HepG2 (cell line): Measurements from ENCODE around the gene EEF1A2. TPM values are rescaled to one million over a fixed set of nuclear protein-coding genes. Genes with fewer than 3 reads are reported as not detected.

Source experiments
- ATAC-seq: fragments of 200-7000 bp; cut with Tn5 transposase; 3 replicates; pipeline ENCODE4 v1.9.1; 2020; ENCODE audit warnings: mild to moderate bottlenecking, moderate library complexity
- BruUV-seq: library from RNA; stranded (reverse); fragments of 400-500 nt; replicated peaks from 2 replicates; lab custom pipeline; 2021; lab: Mats Ljungman, UMichigan
- CTCF ChIA-PET: fragments of 300-600 bp; formaldehyde crosslinking; extraction: SDS; loops from one replicate; lab custom pipeline; 2021; ENCODE audit warnings: low total read pairs, inconsistent platforms, low intra/inter-chr PET ratio; lab: Yijun Ruan, JAX
- POLR2A ChIA-PET: fragments of 350-600 bp; sonication (Branson Sonifier 250); formaldehyde crosslinking; loops from one replicate; lab custom pipeline; 2020; ENCODE audit warnings: antibody characterized with exemption, inconsistent platforms; lab: Yijun Ruan, JAX
- DNase-seq: peaks from one replicate; pipeline ENCODE4 v3.0.0-alpha.2; 2015; ENCODE audit warnings: low spot score
- FAIRE-seq: peaks from 3 replicates; lab custom pipeline; 2011; peaks lifted over from hg19 to GRCh38; lab: Jason Lieb, UNC
- H2AFZ ChIP-seq: one replicate; pipeline ENCODE4 v1.6.1; 2011; ENCODE audit warnings: low read length, inconsistent platforms
- H3K27ac ChIP-seq: fragments of 300-600 bp; 3 replicates; pipeline ENCODE4 v1.8.0; 2011; ENCODE audit warnings: mixed run types, mild to moderate bottlenecking, mixed read lengths, low read length, inconsistent platforms; ENCODE audit not compliant: insufficient read depth; ENCODE audit errors: extremely low read length
- H3K27me3 ChIP-seq, 2 experiments: fragments of 200-600 bp in 1 of 2; 2 replicates in 1 of 2; 3 replicates in 1 of 2; pipeline versions ENCODE4 v1.6.0 to v1.8.0; 2011; ENCODE audit warnings: low read length in 2 of 2, mild to moderate bottlenecking in 2 of 2, moderate library complexity in 2 of 2, inconsistent platforms in 1 of 2; ENCODE audit not compliant: insufficient read depth in 2 of 2, control insufficient read depth in 1 of 2
- H3K36me3 ChIP-seq, 2 experiments: fragments of 200-600 bp in 1 of 2; replicated peaks in 1 of 2; 2 replicates in 1 of 2; 3 replicates in 1 of 2; pipeline versions ENCODE4 v1.5.1 to v1.8.0; 2011; ENCODE audit warnings: low read length in 2 of 2, inconsistent platforms in 1 of 2; ENCODE audit not compliant: insufficient read depth in 2 of 2, control insufficient read depth in 1 of 2
- H3K4me1 ChIP-seq: 2 replicates; pipeline ENCODE4 v1.5.1; 2012; ENCODE audit warnings: low read length, inconsistent platforms; ENCODE audit not compliant: insufficient read depth
- H3K4me2 ChIP-seq: 2 replicates; pipeline ENCODE4 v1.6.0; 2011; ENCODE audit warnings: low read depth, low read length, inconsistent platforms
- H3K4me3 ChIP-seq, 3 experiments: fragments of 200-600 bp in 1 of 3; sonication (generic), shearing (Covaris generic) in 1 of 3; replicated peaks in 1 of 3; 2 replicates each; pipeline ENCODE4 v1.5.1; 2011 to 2016; ENCODE audit warnings: low read length in 3 of 3, inconsistent platforms in 2 of 3, low read depth in 2 of 3, mild to moderate bottlenecking in 2 of 3, control low read depth in 1 of 3, mixed read lengths in 1 of 3; ENCODE audit not compliant: insufficient read depth in 1 of 3
- H3K79me2 ChIP-seq: one replicate; pipeline ENCODE4 v1.6.1; 2011; ENCODE audit warnings: low read length, inconsistent platforms; ENCODE audit not compliant: insufficient read depth
- H3K9ac ChIP-seq: 2 replicates; pipeline ENCODE4 v1.6.0; 2011; ENCODE audit warnings: mild to moderate bottlenecking, low read depth, low read length, inconsistent platforms; ENCODE audit not compliant: insufficient read depth
- H3K9me3 ChIP-seq: 2 replicates; pipeline ENCODE4 v1.5.1; 2012; ENCODE audit warnings: mild to moderate bottlenecking, low read length
- H4K20me1 ChIP-seq: 2 replicates; pipeline ENCODE4 v1.6.0; 2011; ENCODE audit warnings: inconsistent platforms, mild to moderate bottlenecking, low read length, moderate library complexity; ENCODE audit not compliant: insufficient read depth
- ADNP ChIP-seq: sonication (generic); formaldehyde crosslinking; IDR thresholded peaks from 2 replicates; pipeline ENCODE4 v1.4.0; 2020; ENCODE audit warnings: missing genetic modification reagents
- CBX2 ChIP-seq, 2 experiments: fragments of 200-600 bp in 1 of 2; sonication (generic); formaldehyde crosslinking in 1 of 2; IDR thresholded peaks; 2 replicates each; pipeline versions ENCODE4 v1.7.0 to v1.8.1; 2018 to 2022; ENCODE audit warnings: low read depth in 2 of 2, low read length in 1 of 2, mild to moderate bottlenecking in 1 of 2, missing genetic modification reagents in 1 of 2
- GLI4 ChIP-seq: sonication (generic); formaldehyde crosslinking; IDR thresholded peaks from 2 replicates; pipeline ENCODE4 v1.5.1; 2020; ENCODE audit warnings: missing genetic modification reagents, mild to moderate bottlenecking, moderate library complexity, borderline replicate concordance
- HMGA1 ChIP-seq: sonication (generic); formaldehyde crosslinking; conservative IDR thresholded peaks from 2 replicates; pipeline ENCODE4 v1.4.0; 2020; ENCODE audit warnings: missing genetic modification reagents
- KLF11 ChIP-seq: IDR thresholded peaks from 2 replicates; pipeline ENCODE4 v1.6.1; 2016; ENCODE audit warnings: missing compliant biosample characterization
- PAF1 ChIP-seq: IDR thresholded peaks from 2 replicates; pipeline ENCODE4 v1.6.1; 2016; ENCODE audit warnings: missing genetic modification reagents, missing compliant biosample characterization
- SOX6 ChIP-seq, 2 experiments: fragments of 450-650 bp in 1 of 2; sonication (generic) in 1 of 2; formaldehyde crosslinking in 1 of 2; IDR thresholded peaks; 2 replicates each; pipeline versions ENCODE4 v1.4.0 to v1.6.1; 2017 to 2020; ENCODE audit warnings: antibody characterized with exemption in 1 of 2, mild to moderate bottlenecking in 1 of 2, missing genetic modification reagents in 1 of 2
- YY1 ChIP-seq: IDR thresholded peaks from 2 replicates; pipeline ENCODE4 v1.6.1; 2011; ENCODE audit warnings: low read length, low read depth, moderate library complexity, mild to moderate bottlenecking; ENCODE audit not compliant: insufficient read depth, insufficient replicate concordance
- ZNF280D ChIP-seq: sonication (generic); formaldehyde crosslinking; IDR thresholded peaks from 2 replicates; pipeline ENCODE4 v1.5.1; 2020; ENCODE audit warnings: mild to moderate bottlenecking, missing genetic modification reagents
- ZNF558 ChIP-seq: sonication (generic); formaldehyde crosslinking; IDR thresholded peaks from 2 replicates; pipeline ENCODE4 v1.9.0; 2022; ENCODE audit warnings: mild to moderate bottlenecking, missing genetic modification reagents, borderline replicate concordance
- ZNF598 ChIP-seq: sonication (generic); formaldehyde crosslinking; IDR thresholded peaks from 2 replicates; pipeline ENCODE4 v1.5.1; 2020; ENCODE audit warnings: mild to moderate bottlenecking, missing genetic modification reagents, borderline replicate concordance
- ZNF713 ChIP-seq: sonication (generic); formaldehyde crosslinking; IDR thresholded peaks from 2 replicates; pipeline ENCODE4 v1.4.0; 2020; ENCODE audit warnings: mild to moderate bottlenecking, missing genetic modification reagents
- WGBS: methylation state at CpG from one replicate; pipeline ENCODE4 v1.1.6; 2017; ENCODE audit warnings: low lambda C conversion rate; 5-methylcytosine and 5-hydroxymethylcytosine counted together
- in situ Hi-C: cut with HindIII; loops from 2 replicates; pipeline ENCODE4 v1.10.0; 2017; ENCODE audit warnings: low pct_unique_long_range_greater_than_20kb; ENCODE audit not compliant: extremely low pct_ligation_motif_present
- intact Hi-C: fragments of 100-400 bp; cut with micrococcal nuclease; formaldehyde crosslinking; loops from one replicate; pipeline ENCODE4 v1.10.0; 2022; ENCODE audit not compliant: unreplicated experiment
- polyA plus RNA-seq, 8 experiments: library from polyadenylated mRNA; depleted of rRNA in 3 of 8; stranded (reverse) in 7 of 8; unstranded in 1 of 8; fragments of >200 nt; fragmentation: Illumina TruSeq in 4 of 8; extraction: Trizol in 4 of 8; gene quantifications; 2 replicates each; pipeline versions ENCODE4 v1.2.1 to v1.2.3, GENCODE V29; 2011 to 2016; ENCODE audit warnings: low read depth in 4 of 8, missing spikeins in 1 of 8, mixed read lengths in 1 of 8; ENCODE audit not compliant: insufficient read depth in 1 of 8
- total RNA-seq, 5 experiments: library from RNA; depleted of rRNA; stranded (reverse); fragments of >200 nt; fragmentation: Illumina TruSeq; extraction: Trizol; gene quantifications; 2 replicates each; pipeline ENCODE4 v1.2.3, GENCODE V29; 2016; ENCODE audit warnings: low read depth in 1 of 5
- TF ChIP-seq, protein P1 (sequence below): sonication (generic); formaldehyde crosslinking; IDR thresholded peaks from 2 replicates; pipeline ENCODE4 v1.4.0; 2020; ENCODE audit warnings: mild to moderate bottlenecking, missing genetic modification reagents
- TF ChIP-seq, protein P2 (sequence below): sonication (generic); formaldehyde crosslinking; IDR thresholded peaks from 2 replicates; pipeline ENCODE4 v1.5.0; 2020; ENCODE audit warnings: mild to moderate bottlenecking, missing genetic modification reagents
- TF ChIP-seq, protein P3 (sequence below): sonication (generic); formaldehyde crosslinking; IDR thresholded peaks from 2 replicates; pipeline ENCODE4 v1.5.1; 2020; ENCODE audit warnings: mild to moderate bottlenecking, missing genetic modification reagents, moderate library complexity
- TF ChIP-seq, protein P4 (sequence below): sonication (generic); formaldehyde crosslinking; IDR thresholded peaks from 2 replicates; pipeline ENCODE4 v1.4.0; 2020; ENCODE audit warnings: mild to moderate bottlenecking, missing genetic modification reagents

The EEF1A2 gene
- total and polyA plus RNA-seq, 2 of the 13 experiments (the other 11 are each of a cell fraction or from before 2014, with no cell fraction given): 0.44 to 0.87 TPM

GRCh38 chr20:63444548-63444947 lies 54.3 kb downstream of the EEF1A2 start:
- Histone ChIP-seq H3K27ac (no peak overlapping the region), H3K4me2 (no peak overlapping the region), H3K4me1 (no peaks in the 10 kb centered on the region), H3K9me3 (peaks cover 14% of the 10 kb centered on the region; the same call in 1 of the 2 replicates), H3K36me3 (no peaks in the 10 kb centered on the region), H3K79me2 (no peaks in the 10 kb centered on the region), H2AFZ (no peak overlapping the region), H3K27me3 (peaks cover 12 to 41% of the 10 kb centered on the region in 2 experiments; a peak in 4 of 5 replicates), H4K20me1 (0 out of 2 replicates have a peak, but pooled peaks cover 2% of the 10 kb centered on the region), H3K9ac (no peak overlapping the region), H3K4me3 (no peak overlapping the region)
- ChIA-PET CTCF (no interaction called here), POLR2A (no interaction called here)
- FAIRE-seq (no peak), ATAC-seq (no peak), DNase-seq (no peak)
- 71% methylated on average over 18 of the region's 24 CpGs for WGBS
- in situ Hi-C loops (no loop called here), intact Hi-C loops (no loop called here)
- no TSS peak for BruUV-seq
- TF ChIP-seq ZNF713 (CRISPR knock-in tag) (no peak), ZNF598 (CRISPR knock-in tag) (no peak), ZNF558 (CRISPR knock-in tag) (no peak), GLI4 (no peak), YY1 (no peak), HMGA1 (CRISPR knock-in tag) (no peak), PAF1 (CRISPR knock-in tag) (no peak), SOX6 (IDR thresholded peaks at IDR 0.05) (no peak), SOX6 (CRISPR knock-in tag; IDR thresholded peaks at IDR 0.05) (no peak), ZNF280D (no peak), KLF11 (CRISPR knock-in tag) (no peak), CBX2 (IDR thresholded peaks at IDR 0.05; ENCODE audit: low read depth, low read length) (no peak), CBX2 (CRISPR knock-in tag; IDR thresholded peaks at IDR 0.05; ENCODE audit: low read depth) (no peak), ADNP (CRISPR knock-in tag) (no peak)
- TF ChIP-seq, protein P1, sequence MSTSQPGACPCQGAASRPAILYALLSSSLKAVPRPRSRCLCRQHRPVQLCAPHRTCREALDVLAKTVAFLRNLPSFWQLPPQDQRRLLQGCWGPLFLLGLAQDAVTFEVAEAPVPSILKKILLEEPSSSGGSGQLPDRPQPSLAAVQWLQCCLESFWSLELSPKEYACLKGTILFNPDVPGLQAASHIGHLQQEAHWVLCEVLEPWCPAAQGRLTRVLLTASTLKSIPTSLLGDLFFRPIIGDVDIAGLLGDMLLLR (CRISPR knock-in tag): no peak
- TF ChIP-seq, protein P2, sequence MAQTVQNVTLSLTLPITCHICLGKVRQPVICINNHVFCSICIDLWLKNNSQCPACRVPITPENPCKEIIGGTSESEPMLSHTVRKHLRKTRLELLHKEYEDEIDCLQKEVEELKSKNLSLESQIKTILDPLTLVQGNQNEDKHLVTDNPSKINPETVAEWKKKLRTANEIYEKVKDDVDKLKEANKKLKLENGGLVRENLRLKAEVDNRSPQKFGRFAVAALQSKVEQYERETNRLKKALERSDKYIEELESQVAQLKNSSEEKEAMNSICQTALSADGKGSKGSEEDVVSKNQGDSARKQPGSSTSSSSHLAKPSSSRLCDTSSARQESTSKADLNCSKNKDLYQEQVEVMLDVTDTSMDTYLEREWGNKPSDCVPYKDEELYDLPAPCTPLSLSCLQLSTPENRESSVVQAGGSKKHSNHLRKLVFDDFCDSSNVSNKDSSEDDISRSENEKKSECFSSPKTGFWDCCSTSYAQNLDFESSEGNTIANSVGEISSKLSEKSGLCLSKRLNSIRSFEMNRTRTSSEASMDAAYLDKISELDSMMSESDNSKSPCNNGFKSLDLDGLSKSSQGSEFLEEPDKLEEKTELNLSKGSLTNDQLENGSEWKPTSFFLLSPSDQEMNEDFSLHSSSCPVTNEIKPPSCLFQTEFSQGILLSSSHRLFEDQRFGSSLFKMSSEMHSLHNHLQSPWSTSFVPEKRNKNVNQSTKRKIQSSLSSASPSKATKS: no peak
- TF ChIP-seq, protein P3, sequence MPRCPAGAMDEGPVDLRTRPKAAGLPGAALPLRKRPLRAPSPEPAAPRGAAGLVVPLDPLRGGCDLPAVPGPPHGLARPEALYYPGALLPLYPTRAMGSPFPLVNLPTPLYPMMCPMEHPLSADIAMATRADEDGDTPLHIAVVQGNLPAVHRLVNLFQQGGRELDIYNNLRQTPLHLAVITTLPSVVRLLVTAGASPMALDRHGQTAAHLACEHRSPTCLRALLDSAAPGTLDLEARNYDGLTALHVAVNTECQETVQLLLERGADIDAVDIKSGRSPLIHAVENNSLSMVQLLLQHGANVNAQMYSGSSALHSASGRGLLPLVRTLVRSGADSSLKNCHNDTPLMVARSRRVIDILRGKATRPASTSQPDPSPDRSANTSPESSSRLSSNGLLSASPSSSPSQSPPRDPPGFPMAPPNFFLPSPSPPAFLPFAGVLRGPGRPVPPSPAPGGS: no peak
- TF ChIP-seq, protein P4, sequence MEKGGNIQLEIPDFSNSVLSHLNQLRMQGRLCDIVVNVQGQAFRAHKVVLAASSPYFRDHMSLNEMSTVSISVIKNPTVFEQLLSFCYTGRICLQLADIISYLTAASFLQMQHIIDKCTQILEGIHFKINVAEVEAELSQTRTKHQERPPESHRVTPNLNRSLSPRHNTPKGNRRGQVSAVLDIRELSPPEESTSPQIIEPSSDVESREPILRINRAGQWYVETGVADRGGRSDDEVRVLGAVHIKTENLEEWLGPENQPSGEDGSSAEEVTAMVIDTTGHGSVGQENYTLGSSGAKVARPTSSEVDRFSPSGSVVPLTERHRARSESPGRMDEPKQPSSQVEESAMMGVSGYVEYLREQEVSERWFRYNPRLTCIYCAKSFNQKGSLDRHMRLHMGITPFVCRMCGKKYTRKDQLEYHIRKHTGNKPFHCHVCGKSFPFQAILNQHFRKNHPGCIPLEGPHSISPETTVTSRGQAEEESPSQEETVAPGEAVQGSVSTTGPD (CRISPR knock-in tag): no peak
